SU-DHL-6 (cell line): ENCODE results near the gene STRIT1.

Source experiments
- H2AFZ ChIP-seq: fragments of 200-600 bp; sonication (generic); 2 replicates; pipeline ENCODE4 v1.6.1; 2014; ENCODE audit warnings: low read depth, mild to moderate bottlenecking, moderate library complexity, mixed read lengths, antibody characterized with exemption, low read length; ENCODE audit not compliant: severe bottlenecking
- H3F3A ChIP-seq: fragments of 200-600 bp; shearing (Covaris generic); 2 replicates; pipeline ENCODE4 v1.6.0; 2016; ENCODE audit warnings: antibody characterized with exemption, mild to moderate bottlenecking; ENCODE audit not compliant: insufficient read depth
- H3K27ac ChIP-seq: fragments of 200-600 bp; sonication (generic); 2 replicates; pipeline ENCODE4 v1.5.1; 2016; ENCODE audit warnings: low read depth, mild to moderate bottlenecking, low read length, moderate library complexity, mixed read lengths
- H3K27me3 ChIP-seq: fragments of 200-600 bp; sonication (generic), shearing (Covaris generic); 2 replicates; pipeline ENCODE4 v1.6.0; 2014; ENCODE audit warnings: mild to moderate bottlenecking, low read length
- H3K36me3 ChIP-seq: fragments of 200-600 bp; sonication (generic); 2 replicates; pipeline ENCODE4 v1.6.1; 2014; ENCODE audit warnings: mild to moderate bottlenecking, low read length, mixed read lengths
- H3K4me2 ChIP-seq: fragments of 300-600, 200-600 bp; shearing (Covaris generic), sonication (generic); 2 replicates; pipeline ENCODE4 v1.6.0; 2014; ENCODE audit warnings: low read length, low read depth, mild to moderate bottlenecking; ENCODE audit not compliant: poor library complexity, severe bottlenecking
- H3K4me3 ChIP-seq: fragments of 200-600 bp; sonication (generic); 2 replicates; pipeline ENCODE4 v1.5.1; 2014; ENCODE audit warnings: antibody characterized with exemption, low read length, mild to moderate bottlenecking, mixed read lengths; ENCODE audit not compliant: insufficient read depth, poor library complexity, severe bottlenecking
- H3K79me2 ChIP-seq: fragments of 200-600 bp; sonication (generic); 2 replicates; pipeline ENCODE4 v1.6.1; 2014; ENCODE audit warnings: mild to moderate bottlenecking, low read length, moderate library complexity; ENCODE audit not compliant: insufficient read depth
- H3K9ac ChIP-seq: fragments of 200-600 bp; sonication (generic); 2 replicates; pipeline ENCODE4 v1.7.0; 2014; ENCODE audit warnings: mild to moderate bottlenecking, low read length
- H3K9me2 ChIP-seq: fragments of 200-600 bp; sonication (generic); replicated peaks from 2 replicates; pipeline ENCODE4 v1.6.1; 2014; ENCODE audit warnings: low read length; ENCODE audit not compliant: insufficient read depth
- H3K9me3 ChIP-seq: fragments of 200-600 bp; sonication (generic); 2 replicates; pipeline ENCODE4 v1.6.1; 2014; ENCODE audit warnings: low read length, mixed read lengths; ENCODE audit not compliant: insufficient read depth
- H4K20me1 ChIP-seq: fragments of 200-600 bp; sonication (generic); 2 replicates; pipeline ENCODE4 v1.6.1; 2014; ENCODE audit warnings: low read depth, mild to moderate bottlenecking, antibody characterized with exemption, low read length, moderate library complexity, mixed read lengths
- CTCF ChIP-seq: fragments of 200-600 bp; sonication (generic); IDR thresholded peaks from one replicate; pipeline ENCODE4 v1.5.1; 2017; ENCODE audit warnings: antibody characterized with exemption, mild to moderate bottlenecking, low read length, moderate library complexity; ENCODE audit not compliant: insufficient read depth, poor library complexity, severe bottlenecking
- EZH2phosphoT487 ChIP-seq: fragments of 200-600 bp; sonication (generic), shearing (Covaris generic); conservative IDR thresholded peaks from 2 replicates; pipeline ENCODE4 v1.6.1; 2018; ENCODE audit warnings: mild to moderate bottlenecking, antibody characterized with exemption, low read length, moderate library complexity, mixed read lengths

STRIT1 gene

DNA sequence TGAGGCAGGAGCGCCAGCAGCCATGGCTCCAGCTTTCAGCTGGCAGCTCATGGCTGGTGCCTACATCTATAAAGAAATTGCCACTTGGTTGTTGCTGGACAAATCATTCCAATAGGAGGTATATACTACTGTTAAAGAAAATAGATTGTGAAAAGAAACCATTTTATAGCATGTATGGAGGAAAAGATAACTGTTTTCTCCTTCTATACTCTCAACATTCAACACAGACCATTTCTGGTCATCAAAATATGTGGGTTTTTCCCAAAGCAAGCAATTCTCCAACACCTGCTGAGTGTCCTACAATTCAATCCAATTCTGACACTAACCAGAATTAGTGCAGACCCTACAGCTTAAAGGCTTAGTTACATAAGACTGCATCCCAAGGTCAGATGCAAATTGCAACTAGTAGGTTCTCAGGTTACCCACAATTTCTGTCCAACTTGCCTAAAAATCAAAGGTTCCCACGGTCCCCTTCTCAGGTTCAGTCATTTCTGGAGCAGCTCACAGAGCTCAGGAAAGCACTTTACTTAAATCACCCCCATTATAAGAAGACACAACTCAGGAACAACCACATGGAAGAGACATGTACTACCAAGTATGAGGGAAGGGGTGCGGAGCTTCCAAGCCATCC lies 42.4 kb upstream of the STRIT1 start:
- H3K79me2 ChIP-seq: no peaks in the 10 kb centered on the region
- H3K4me2 ChIP-seq: no peak overlapping the region
- H3K27me3 ChIP-seq: no peaks in the 10 kb centered on the region
- no peak overlapping the region for H3K4me3 ChIP-seq
- no peak overlapping the region for H3K27ac ChIP-seq
- H3K36me3 ChIP-seq: no peaks in the 10 kb centered on the region
- H3K9me3 ChIP-seq: no peaks in the 10 kb centered on the region
- H3F3A ChIP-seq: no peaks in the 10 kb centered on the region
- no peaks in the 10 kb centered on the region for H3K9me2 ChIP-seq
- TF ChIP-seq CTCF: no peak
- no peak for TF ChIP-seq EZH2phosphoT487
- H3K9ac ChIP-seq: no peak overlapping the region
- no peaks in the 10 kb centered on the region for H4K20me1 ChIP-seq
- H2AFZ ChIP-seq: no peak overlapping the region

DNA sequence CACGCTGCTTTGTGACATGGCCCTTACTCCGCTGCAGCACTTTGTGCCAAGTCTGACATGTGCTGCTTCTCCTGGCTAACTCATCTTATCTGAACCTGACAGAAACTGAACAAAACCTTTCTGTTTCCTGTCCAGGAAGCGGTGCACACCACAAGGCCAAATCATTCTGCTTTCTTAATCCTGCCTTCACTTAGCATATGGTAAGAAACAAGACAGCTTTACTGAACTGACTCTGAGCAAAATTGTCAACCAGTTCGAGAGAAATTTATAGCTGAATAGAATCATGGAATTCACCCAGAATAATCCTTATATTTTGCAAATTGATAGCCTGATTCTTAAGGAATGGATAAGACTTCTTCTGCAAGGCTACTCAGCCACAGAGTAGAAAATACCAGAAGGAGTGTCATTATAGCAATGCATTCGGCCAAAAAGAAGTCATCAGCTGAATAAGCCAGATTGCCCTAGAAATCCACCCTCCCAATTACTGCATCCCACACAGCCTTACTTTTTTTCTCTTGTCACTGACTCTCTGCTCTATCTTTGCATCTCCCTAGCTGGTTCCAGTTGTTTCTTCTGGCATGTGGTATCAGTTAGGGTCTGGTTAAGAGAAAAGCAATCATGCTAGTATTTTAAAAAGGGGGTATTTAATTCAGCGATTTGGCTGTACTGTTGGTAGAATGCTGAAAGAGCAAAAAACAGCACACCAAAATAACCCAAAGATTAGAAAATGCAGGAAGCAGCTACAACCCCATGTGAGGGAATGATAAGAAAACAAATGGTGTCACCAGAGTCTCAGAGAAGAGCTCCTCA lies 41.6 kb upstream of the STRIT1 start:
- H3K9ac ChIP-seq: no peak overlapping the region

GRCh38 chr3:155334215-155334913 lies 40.9 kb upstream of the STRIT1 start:
- Histone ChIP-seq H3K36me3 (no peaks in the 10 kb centered on the region), H3K79me2 (no peaks in the 10 kb centered on the region), H3K27ac (no peak overlapping the region), H4K20me1 (no peaks in the 10 kb centered on the region), H3K4me3 (no peak overlapping the region), H3K9ac (no peak overlapping the region), H3F3A (no peaks in the 10 kb centered on the region), H3K4me2 (no peak overlapping the region), H3K9me3 (no peaks in the 10 kb centered on the region), H3K27me3 (no peaks in the 10 kb centered on the region), H3K9me2 (no peaks in the 10 kb centered on the region), H2AFZ (no peak overlapping the region)
- TF ChIP-seq CTCF: no peak
- no peak for TF ChIP-seq EZH2phosphoT487

More for the DNA sequence above, 41.6 kb upstream of the STRIT1 start:
- no peaks in the 10 kb centered on the region for H3K79me2 ChIP-seq
- no peaks in the 10 kb centered on the region for H3K36me3 ChIP-seq
- H3K4me3 ChIP-seq: no peak overlapping the region
- H3K27ac ChIP-seq: no peak overlapping the region
- H3F3A ChIP-seq: no peaks in the 10 kb centered on the region
- H3K9me3 ChIP-seq: no peaks in the 10 kb centered on the region
- H2AFZ ChIP-seq: no peak overlapping the region
- no peaks in the 10 kb centered on the region for H4K20me1 ChIP-seq
- H3K4me2 ChIP-seq: no peak overlapping the region
- no peaks in the 10 kb centered on the region for H3K9me2 ChIP-seq
- H3K27me3 ChIP-seq: no peaks in the 10 kb centered on the region
- TF ChIP-seq CTCF (no peak), EZH2phosphoT487 (no peak)
